ENCODE results near the gene PLCL1.

The PLCL1 gene

DNA sequence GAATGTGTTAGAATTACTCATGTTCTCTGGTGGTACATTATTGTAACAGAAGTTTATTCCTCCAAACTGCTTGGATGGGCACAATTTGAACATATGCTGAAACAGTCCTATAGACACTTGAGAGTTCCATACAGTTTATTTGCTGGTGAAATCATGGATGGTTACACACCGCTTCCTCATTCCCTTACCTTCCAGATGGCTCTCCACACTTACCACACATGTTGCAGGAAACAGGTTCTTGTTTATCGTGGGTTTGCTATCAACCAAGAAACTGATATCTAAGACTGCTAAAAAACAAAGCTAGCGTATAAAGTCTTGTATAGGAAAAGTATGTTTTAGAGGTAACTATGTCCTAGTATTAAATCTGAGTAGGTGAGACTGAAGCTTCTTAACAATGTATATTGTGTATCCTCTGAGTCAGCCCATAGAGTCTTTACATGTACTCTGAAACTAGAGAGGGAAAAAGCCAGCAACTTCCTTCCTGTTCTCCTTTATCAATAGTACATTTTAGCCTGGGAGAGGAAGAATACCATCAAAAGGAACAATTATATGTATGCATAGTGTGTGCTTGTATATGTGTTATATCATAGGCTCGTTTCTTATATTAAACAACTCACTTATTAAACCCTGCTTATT lies 313.1 kb downstream of the PLCL1 start:
- no peak for DNase-seq (ENCODE audit: low spot score)

DNA sequence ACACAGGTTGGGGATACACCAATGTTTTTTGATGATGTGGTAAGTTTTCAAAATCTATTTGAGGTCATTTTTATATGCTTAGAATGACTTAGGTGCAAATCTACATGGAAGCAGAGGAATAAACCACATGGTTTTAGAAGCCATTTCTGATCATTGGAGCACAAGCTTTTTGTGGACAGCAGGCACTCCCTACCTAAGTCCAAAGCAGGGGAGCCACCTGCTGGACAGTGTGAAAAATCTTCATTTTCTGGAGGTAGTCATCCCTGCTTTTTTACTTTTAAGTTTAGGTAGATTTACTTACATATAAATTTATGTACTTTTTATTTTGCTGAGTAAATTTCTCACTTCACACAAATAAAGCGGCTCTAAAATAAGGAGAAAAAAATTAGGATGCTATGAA lies 323.2 kb downstream of the PLCL1 start:
- peak; percentile 69 for DNase-seq (ENCODE audit: low spot score)

DNA sequence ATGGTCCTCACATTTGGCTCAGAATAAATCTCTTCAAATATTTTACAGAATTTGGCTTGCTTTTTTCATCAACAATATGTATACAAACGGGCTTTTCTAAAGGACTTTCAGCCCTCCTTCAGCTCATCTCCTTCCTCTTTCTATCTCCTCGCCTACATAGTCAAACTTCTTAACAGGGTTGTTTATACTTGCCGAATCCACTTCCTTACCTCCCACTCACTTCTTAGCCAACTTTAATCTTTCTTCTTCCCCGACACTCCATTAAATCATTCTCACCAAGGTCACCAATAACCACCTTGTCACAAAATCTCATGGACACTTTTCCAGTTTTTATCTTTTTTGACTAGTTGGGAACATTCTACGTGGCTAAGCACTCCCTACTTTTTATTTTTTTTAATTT lies 325.2 kb downstream of the PLCL1 start:
- no peak for DNase-seq (ENCODE audit: low spot score)

DNA sequence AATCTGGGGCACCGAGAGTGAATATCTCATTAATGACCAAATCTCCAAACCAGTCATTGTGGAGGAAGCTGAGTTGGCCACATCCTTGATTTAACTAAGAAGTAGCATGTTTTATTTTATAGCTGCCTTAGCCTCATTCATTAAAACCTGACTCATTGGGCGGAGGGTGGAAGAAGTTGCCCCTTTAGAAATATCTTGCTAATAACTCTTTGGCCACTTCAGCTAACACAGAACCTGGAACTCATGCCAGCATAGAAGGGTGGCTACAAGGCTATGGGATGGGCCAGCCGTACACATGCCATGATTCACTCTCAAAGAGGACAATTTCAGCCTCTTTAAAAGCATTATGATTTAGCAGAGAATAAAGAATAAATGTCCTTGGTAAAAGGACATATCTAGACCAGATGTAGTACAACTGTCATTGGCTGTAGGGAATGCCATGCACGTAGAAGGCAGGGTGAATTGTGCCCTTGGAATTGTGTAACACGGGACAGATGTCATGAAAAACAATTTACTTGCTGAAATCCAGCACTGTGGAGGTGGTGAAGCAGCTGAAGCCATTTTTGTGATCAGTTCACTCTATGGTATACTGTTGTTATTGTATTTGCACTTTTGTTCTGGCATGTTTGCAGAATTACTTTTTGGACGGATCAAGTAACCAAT lies 330.0 kb downstream of the PLCL1 start:
- peak; percentile 21 for DNase-seq (ENCODE audit: low spot score)

DNA sequence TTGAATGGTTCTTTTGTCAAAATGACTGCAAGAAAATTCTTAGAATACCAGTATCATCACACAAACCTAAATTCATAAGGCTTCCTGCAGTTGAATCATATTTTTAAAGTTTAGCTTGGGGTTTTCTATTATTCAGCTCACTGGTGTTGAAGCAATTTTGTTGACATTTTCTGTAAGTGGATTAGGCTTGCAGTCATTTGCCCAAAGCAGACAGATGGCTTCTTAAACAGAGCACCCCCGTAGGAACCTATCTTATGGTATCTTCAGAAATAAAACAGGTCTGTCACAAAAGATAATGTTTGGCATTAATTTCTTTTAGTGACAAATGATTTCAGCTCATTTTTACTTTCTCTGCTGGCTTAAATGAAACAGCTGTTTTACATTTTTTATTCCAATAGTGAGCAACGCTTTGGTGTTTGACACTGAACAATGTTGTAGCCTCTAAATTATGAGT lies 331.1 kb downstream of the PLCL1 start:
- DNase-seq (ENCODE audit: low spot score) = peak; percentile 29

DNA sequence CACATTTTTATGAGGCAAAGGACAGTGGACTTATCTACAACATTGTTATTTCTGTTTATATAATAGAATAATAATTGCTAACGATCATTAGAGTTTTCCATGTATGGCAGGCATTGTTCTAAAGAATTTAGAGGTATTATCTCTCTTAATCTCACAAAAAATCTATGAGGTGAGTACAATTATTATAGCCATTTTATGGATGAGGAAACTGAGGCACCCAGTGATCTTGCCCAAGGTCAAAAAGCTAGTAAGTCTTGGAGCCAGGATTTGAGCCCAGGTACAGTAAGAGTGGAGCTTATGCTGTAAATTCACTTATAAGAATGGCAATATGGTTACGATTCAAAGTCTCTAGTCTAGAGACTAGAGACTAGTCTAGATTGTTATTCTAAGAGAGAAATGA lies 331.7 kb downstream of the PLCL1 start:
- no peak for DNase-seq (ENCODE audit: low spot score)

DNA sequence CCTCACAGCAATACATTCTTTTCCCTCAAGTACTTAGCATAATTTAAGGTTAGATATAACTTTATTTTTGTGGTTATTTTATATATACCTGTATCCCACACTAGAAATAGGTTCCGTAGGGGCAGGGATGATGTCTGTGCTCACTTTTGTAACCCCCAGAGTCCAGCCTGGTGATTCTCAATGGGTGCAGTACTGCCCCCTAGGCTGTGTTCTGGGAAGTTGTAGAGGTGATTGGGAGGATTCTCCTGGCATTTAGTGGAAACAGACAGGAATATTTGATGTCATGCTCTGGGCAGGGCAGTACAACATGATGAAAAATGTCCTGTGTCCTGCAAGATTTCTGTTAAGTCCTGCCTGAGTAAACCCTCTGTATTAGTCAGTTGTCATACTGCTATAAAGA lies 333.3 kb downstream of the PLCL1 start:
- no peak for DNase-seq (ENCODE audit: low spot score)

DNA sequence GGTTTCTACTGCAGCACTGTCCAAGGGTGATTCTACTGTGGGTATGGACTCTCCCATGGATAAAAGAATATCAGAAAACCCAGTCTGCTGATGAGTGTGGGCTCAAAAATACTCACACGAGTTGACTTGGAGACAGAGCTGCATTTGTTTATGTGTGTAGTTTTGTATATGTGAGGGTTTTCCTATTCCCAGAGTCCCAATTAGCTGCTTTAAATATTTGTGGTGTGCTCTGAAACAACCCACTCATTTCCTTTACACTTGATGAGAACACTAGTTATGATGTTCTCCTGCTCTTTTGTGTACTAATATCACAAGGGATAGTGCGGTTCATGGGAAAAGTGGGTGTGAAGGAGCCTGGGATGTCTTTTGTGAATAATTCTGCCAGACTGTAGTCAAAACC lies 337.3 kb downstream of the PLCL1 start:
- DNase-seq (ENCODE audit: low spot score) = no peak

DNA sequence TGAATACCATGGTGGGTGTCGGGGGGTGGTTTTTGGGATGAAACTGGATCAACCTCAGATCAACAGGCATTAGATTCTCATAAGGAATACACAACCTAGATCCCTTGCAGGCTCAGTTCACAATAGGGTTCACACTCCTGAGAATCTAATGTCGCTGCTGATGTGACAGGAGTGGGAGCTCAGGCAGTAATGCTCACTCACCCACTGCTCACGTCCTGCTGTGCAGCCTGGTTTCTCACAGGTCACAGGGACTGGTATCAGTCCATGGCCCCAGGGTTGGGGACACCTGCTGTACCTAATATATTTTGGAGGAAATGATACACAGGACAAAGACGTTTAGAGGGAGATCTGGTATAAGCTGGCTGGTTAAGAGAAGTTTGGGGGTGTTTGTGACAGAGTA lies 338.8 kb downstream of the PLCL1 start:
- no peak for DNase-seq (ENCODE audit: low spot score)

DNA sequence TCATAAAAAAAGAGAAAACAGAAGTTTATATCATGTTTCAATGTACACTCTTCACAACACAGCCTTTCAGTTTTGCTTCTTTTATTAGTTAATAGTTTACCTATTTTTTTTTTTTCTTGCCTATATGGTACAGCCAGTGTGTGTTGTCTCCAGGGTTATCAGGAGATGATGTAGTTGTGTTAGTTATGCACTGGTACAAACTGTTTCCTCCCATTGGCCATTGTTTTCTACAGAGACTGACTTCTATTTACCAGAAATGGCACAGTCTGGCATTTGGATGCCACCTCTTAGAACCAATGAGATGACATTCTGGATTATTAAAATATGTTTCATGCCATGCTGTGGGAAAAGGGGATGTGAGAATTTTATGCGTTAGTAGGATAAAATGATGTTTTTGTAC lies 339.4 kb downstream of the PLCL1 start:
- peak; percentile 78 for DNase-seq (ENCODE audit: low spot score)

DNA sequence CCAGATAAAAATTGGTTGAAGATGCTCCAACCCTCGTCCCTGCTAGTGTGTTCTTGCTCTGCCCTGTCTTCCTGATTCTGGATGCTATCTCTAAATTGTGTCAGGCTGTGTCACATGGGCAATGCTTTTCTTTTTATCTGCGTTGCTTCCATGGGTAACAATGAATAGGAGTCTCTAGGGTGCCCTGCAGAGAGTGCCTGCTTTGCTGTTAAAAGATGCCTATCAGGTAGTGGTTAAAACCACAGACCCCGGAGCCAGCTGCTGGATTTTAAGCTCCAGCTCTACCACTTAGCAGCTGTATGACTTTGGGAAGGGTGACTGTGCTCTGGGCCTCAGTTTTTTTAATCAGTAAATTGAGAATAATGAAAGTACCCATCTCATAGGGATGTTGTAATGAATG lies 340.3 kb downstream of the PLCL1 start:
- DNase-seq (ENCODE audit: low spot score) = peak; percentile 35

DNA sequence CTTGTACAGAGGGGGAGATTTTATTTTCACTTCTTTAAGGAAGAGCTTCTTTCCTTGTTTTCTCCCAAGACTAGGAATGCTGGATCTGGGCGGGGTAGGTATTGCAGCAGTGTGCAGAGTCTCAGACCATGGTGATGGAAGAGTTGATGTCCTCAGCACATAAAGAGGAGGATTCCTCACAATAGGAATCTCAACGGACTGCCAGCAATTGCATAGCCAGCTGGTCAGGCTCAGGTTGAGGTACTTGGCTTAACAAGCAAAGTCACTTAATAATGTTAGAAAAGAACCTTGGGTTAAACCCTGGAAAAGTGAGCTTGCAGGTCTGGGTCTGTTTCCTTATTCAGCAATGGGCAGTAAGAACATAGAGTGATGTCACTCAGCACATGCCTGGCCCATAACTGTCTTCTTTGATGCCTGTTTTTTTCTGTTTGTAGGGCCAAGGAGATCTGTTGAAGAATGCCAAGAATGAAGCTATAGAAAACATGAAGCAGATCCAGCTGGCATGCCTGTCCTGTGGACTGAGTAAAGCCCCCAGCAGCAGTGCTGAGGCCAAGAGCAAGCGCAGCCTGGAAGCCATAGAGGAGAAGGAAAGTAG lies 342.1 kb downstream of the PLCL1 start:
- DNase-seq (ENCODE audit: low spot score) = no peak

DNA sequence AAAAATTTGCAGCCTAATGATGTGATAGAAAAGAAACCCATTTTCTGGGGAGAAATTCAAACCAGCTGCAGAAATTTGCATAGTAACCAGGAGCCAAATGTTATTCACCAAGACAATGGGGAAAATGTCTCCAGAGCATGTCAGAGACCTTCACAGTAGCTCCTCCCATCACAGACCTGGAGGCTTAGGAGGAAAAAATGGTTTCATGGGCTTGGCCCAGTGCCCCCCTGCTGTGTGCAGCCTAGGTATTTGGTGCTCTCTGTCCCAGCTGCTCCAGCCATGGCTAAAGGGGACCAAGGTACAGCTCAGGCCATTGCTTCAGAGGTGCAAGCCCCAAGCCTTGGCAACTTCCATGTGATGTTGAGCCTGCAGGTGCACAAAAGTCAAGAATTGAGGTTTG lies 352.9 kb downstream of the PLCL1 start:
- no peak for DNase-seq (ENCODE audit: low spot score)

DNA sequence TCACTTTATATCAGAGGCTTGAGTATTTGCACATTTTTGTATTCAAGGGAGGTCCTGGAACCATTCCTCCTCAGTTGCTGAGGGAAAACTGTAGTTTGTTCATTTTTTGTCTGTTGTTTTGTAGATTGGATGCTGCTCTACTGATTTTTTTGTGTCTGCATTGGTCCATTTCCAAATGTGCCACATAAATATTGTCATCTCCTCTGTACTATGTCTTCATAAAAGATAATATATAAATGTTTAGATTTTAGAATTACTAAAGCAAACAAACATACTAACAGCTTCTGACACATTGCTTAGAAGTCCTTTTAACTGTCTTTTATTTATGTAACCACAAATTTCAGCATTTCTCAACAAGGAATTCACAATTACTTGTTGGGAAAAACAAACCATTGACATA lies 356.8 kb downstream of the PLCL1 start:
- no peak for DNase-seq (ENCODE audit: low spot score)

DNA sequence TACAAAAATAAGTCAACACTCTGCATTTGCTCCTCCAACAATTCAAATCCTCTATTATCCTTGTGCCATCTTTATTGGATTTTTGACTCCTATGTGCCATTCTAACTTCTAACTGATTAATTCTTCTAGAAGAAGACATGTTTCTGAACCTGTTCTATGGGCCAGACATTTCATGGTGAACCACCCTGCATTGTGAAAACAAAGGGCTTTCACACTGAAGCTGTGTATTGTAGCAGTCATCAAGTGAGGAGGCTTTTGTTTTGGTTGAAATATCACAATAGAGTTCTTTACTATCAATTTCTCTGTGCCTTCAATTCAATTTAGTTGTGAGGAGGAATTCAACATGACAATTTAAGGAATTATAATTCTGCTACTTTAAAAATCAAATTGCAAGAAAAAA lies 357.9 kb downstream of the PLCL1 start:
- peak; percentile 81 for DNase-seq (ENCODE audit: low spot score)

DNA sequence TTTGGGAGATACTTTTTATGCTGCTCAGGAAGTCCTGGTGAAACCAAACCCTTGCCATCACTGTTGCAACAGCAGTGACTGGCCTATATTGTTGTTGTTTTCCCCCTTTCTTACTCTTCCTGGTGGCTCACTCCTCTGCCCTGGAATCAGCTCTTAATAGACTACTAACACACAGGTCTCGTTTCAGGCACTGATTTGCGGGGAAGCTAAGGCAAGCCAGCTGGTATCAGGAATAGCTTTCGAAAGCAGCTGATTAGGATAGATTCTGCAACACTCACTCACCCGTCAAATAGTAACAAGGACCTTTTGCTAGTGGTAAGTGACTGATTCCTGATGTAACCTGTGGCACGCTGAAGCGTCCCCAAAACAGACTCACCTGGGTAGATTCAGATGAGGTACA lies 360.4 kb downstream of the PLCL1 start:
- no peak for DNase-seq (ENCODE audit: low spot score)

DNA sequence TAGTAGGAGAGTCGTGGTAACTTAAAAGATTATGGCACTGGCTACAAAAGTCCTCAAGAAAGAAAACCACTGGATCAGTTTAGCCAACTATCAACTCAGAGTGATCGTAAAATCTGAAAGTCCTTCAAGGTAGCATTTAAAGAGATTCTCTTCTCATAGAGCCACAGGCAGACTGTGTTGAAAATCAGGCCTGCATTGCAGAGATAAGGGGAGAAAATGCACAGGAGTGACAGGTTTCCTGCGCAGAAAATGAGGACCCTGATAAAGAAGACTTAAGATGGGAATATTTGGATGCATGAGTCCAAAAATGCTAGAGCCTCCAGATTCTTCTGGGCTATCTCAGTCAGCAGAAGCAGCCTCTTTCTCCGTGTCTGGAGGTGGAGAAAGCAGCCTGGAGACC lies 360.9 kb downstream of the PLCL1 start:
- no peak for DNase-seq (ENCODE audit: low spot score)

DNA sequence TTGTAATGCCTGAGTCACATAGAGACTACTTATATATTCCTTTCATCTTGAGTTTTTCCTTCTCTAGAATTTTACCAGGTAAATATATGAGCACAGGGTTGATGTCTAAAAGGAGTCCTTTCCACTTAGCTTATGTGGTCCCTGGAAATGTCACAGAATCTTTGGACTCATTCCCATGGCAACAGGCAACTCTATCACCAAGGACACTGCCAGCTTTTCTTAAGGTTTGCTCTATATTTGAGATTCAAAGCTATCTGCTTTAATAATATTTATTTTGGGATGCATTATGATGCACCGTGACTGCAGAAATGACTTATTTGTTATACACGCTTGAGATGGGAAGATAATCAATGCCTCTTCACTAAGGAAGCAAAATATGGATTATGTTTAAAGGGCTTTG lies 363.0 kb downstream of the PLCL1 start:
- no peak for DNase-seq (ENCODE audit: low spot score)

DNA sequence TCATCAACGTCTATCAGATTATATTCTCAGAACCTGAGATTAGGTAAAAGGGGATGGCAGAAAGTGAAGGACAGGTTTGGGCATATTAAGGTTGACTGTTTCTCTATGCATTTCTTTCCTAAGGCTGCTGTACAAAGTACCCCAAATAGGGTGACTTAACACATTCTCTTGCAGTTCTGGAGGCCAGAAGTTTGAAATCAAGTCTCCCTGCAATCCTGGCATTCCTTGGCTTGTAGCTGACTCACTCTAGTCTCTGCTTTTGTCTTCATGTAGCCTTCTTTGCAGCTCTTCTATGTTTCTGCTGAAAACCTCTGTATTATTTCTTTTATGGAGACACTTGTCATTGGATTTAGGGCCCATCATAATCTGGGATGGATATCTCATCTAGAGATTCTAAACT lies 364.3 kb downstream of the PLCL1 start:
- DNase-seq (ENCODE audit: low spot score) = no peak

DNA sequence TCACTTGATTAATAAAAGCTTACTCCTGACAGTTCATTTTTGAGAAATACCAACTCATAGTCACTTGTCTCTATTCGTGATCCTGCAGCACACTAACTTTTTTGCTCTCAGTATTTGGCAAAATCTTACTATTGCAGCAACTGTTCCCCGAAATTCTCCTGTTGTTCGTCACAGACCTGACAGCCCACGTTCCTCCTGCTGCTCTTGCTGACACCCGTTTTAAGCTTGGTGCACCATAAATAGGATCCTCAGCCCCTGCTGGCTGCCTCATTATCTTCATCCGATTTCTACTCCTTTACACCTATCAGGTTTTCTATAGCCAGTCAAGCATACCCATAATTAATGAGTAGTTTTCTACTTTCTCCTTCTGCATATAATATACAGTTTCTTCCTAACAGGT lies 368.8 kb downstream of the PLCL1 start:
- peak; percentile 74 for DNase-seq (ENCODE audit: low spot score)

DNA sequence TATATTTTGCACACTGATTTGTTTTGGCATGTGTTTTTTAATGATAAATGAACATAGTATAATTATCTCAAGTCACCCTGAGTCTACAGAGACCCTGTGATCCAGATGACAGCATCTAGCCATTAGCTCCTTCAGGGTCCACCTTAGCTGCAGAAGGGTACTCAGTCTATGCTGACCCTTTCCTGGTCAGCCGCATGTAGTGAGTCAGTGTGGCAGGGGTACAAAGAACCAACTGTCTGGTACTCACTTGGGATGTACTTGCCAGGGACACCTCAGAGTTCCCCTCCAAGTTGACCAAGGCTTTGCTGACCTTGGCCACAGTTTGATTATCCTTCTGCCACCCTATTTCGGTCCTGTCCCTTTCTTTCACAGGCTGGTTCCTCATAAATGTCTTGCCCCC lies 369.5 kb downstream of the PLCL1 start:
- DNase-seq (ENCODE audit: low spot score) = no peak

DNA sequence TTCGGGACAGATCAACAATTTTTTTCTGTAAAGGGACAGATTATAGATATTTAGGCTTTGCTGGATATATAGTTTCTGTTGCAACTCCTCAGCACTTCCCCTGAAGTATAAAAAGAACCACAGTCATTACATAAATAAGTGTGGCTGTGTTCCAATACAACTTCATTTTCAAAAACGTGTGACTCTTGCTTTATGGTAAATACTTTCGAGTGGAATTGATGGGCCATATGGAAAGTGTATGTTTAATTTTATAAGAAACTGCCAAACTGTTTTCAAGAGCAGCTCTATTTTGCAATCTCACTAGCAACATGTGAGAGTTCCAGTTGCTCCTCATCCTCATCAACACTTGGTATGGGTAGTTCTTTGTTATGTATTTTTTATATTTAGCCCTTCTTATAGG lies 370.9 kb downstream of the PLCL1 start:
- no peak for DNase-seq (ENCODE audit: low spot score)

DNA sequence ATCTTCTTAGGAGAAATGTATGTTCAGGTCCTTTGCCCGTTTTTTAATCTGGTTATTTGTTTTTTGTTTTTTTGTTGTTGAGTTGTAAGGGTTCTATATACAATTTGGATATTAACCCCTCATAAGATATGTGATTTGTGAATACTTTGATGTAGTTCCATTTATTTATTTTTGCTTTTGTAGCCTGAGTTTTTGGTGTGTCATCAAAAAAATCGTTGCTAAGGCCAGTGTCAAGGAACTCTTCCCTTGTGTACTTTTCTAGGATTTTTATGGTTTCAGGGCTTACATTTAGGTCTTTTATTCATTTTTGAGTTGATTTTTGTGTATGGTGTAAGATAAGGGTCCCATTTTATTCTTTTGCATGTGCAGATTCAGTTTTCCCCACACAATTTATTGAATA lies 372.6 kb downstream of the PLCL1 start:
- DNase-seq (ENCODE audit: low spot score) = no peak

DNA sequence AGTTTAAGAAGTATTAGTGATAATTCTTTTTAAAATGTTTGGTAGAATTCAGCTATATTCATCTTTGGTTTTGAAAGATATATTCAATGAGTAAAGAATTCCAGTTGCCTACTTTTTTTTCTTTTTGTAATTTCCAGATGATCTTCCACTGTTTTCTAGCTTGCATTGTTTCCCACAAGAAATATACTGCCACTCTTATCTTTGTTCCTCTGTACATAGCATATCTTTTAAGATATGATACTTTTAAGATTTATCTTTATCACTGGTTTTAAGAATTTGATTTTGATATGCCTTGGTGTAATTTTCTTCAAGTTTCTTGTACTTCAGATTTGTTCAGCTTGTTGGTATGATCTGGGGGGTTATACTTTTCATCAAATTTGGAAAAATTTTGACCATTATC lies 374.4 kb downstream of the PLCL1 start:
- no peak for DNase-seq (ENCODE audit: low spot score)
